Midbrain (tissue), 1 donor: ENCODE data around the gene FABP3.
"Not testable (repeated sequence)": the region's sequence is repeated elsewhere in the genome, so short reads cannot be mapped to it uniquely, and the experiment has no call there.

Source experiments
- DNase-seq: peaks from one replicate; lab custom pipeline; 2025; lab: John Stamatoyannopoulos, UW

The FABP3 gene

GRCh38 chr1:31398246-31398645 lies 25.4 kb upstream of the FABP3 start:
- DNase-seq = no peak

DNA sequence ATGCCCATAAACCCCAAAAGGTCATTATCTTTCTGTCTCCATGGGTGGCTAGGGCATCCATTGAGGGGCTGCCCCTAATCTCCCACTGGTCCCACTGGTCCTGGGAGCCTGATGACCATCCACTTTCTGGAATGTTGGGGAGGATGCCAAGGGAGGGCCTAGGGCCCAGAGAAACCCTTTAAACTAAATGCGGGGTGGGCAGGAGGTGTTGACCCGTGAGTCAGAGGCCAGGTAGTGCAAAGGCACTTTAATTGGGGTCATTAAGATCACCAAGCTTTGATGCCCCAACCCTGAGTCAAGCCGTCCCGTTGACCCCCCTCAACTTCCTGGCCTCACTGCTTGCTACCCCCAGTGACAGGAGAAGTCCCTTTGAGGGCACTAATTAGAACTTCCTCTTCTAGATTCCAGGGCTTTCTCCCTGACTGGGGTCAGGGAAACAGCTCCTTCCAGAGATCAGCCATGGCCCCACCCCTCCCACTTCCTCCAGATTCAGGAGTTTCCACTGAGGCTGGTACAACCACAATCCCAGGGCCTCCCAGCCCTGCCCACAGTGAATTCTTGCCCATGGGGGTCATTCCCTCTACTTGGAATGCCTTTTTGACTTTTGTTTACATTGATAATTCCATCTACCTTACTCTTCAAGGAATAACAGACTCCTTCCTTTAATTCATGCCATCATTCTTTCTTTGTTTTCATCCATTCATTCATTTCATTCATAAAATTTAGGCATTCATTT lies 24.7 kb upstream of the FABP3 start:
- DNase-seq = no peak

- DNase-seq = no peak
Measured at GRCh38 chr1:31396633-31397351, 23.9 kb upstream of the FABP3 start.

- DNase-seq = peak; percentile 86
Measured at GRCh38 chr1:31394584-31395193, 21.8 kb upstream of the FABP3 start.

- no peak for DNase-seq
Measured at GRCh38 chr1:31393463-31393862, 20.6 kb upstream of the FABP3 start.

GRCh38 chr1:31390071-31390470 lies 17.2 kb upstream of the FABP3 start:
- no peak for DNase-seq

GRCh38 chr1:31389616-31390015 lies 16.7 kb upstream of the FABP3 start:
- DNase-seq = no peak

DNA sequence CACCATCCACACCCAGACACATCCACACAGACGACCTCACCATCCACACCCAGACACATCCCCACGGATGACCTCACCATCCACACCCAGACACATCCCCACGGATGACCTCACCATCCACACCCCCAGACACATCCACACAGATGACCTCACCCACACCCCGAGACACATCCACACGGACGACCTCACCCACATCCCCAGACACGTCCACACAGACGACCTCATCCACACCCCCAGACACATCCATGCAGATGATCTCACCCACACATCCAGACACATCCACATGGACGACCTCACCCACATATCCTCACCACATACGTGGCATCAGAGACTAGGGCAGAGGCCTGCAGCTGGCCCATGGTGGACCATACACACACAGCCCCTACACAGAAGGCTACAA lies 14.7 kb upstream of the FABP3 start:
- no peak for DNase-seq

- DNase-seq = not testable (repeated sequence)
Measured at GRCh38 chr1:31386576-31387243, 13.8 kb upstream of the FABP3 start.

- DNase-seq = no peak
Measured at GRCh38 chr1:31383967-31384366, 11.1 kb upstream of the FABP3 start.

GRCh38 chr1:31382379-31382989 lies 9.6 kb upstream of the FABP3 start:
- no peak for DNase-seq

- DNase-seq = peak; percentile 50
Measured at GRCh38 chr1:31381394-31382294, 8.8 kb upstream of the FABP3 start.

DNA sequence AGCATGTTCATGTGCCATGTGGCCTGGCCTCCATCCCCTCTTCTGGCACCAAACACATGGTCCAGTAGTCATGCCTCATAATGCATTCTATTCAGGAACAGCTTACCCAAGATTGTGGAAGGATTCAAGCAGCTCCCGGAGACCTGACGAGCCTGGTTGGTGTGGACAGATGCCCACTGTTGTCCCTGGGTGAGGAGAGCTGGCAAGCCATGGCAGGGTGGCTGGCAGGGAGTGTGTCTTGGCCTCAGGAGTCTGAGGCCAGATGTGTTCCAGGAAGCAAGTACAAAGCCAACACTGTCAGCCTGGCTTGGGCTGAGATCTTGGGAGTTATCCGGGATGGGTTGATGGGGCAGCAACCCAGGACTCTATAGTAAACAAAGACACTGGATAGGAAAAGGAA lies 7.3 kb upstream of the FABP3 start:
- DNase-seq = peak; percentile 53

DNA sequence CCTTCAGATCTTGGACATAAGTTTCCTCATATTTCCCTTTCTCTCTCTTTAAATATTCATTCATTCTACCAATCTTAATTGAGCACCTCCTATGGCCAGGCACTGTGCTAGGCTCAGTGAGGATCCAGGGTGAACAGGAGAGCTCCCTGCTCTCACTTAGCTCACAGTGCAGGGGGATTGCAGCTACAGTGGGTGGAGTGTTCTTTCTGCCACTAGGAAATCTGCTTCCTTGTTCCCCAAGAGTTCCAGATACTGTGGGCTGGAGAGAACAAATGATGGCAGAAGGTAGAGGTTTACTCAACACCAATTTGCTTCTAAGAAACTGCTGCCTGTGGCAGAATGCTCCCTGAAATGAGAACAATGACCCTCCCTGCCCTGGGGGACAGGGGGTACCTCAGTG lies 5.1 kb upstream of the FABP3 start:
- DNase-seq = no peak

DNA sequence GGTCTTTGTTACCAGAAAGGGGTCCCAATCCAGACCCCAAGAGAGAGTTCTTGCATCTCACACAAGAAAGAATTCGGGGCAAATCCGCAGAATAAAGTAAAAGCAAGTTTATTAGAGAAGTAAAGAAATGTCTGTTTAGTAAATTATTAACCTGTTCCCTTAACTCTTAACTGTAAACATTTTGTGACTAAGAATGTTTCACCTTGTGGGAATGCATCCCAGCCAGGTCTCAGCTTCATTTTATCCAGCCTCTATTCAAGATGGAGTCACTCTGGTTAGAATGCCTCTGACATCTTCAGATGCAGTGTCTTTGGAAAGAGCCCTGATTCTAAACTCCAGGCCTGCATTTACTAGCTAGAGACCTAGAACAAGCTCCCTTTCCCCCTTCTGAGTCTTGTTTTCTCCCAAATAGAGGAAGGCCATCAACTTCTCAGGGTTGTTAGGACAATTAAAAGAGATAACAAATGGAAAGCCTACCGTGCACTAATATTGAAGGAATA lies 4.5 kb upstream of the FABP3 start:
- no peak for DNase-seq

DNA sequence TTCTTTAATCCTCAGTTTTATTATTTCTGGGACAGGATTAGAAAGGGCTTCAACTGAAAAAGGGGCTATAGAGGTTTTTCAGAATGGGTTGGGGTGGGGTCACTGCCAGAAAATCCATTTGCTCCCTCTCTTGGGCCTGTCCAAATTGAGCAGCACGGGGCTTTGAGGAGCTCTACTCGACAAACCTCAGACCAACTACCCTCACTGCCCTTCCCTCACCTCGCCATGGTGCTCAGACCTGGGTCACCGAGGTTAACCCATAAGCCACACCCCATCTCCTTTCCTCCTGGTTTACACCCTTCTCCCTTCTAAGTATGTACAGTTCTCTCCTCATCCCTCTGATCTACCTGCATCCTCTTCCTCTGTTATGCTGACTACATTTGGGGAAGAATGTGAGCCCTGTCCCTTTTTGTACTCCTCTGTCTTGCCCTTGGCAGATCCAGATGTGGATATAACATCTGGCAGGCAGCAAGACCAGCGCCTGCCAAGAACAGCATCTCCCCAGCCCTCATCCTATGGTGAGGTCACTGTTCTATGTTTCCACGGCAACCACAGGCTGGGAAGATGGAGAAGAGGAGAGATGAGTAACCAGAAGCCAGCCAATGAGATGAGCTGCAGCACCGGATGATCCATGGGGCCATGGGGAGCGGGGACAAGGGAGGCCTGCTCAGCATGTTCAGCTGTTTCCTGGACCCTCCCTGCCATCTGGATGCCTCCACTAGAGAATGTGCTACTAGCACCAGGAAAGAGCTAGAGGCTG lies 3.7 kb upstream of the FABP3 start:
- peak; percentile 79 for DNase-seq

DNA sequence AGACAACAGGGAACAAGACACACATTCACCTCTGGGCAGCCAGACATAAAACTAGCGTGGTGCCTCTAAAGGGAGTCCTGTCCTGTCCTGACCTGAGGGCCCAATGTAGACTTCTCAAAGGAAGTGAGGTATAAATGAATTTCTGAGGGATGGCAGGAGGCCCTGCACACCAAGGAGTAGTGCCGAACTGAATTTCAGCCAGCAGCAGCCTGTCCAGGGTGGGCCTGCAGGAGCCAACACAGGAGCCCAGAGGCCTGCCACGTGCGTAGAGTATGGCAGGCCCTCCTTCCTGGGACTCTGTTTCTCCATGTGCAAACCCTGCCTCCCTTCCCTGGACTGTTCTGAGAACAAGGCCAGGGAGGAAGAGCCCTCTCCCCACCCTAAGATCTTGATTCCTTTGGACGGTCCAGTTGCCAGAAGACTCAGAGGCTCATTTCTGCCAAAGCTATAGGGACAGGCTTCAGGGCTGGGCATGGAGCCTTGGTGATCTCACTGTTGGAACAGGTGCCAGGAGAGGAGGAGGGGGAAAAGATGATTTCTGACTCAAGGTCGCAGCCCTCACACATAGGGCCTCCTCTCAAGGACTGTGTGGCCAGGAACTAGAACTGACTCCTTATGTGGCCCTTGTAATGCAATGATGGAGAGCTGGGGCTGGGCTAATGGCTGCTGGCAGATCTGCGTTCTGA lies 1.8 kb upstream of the FABP3 start:
- no peak for DNase-seq

GRCh38 chr1:31373897-31374486 lies 1.1 kb upstream of the FABP3 start:
- no peak for DNase-seq

- no peak for DNase-seq
Measured at GRCh38 chr1:31372751-31373055, 173 bp downstream of the FABP3 start.
